ENCODE measurements around the gene PPP1R15B. TPM values are rescaled to one million over a fixed set of nuclear protein-coding genes. Genes with fewer than 3 reads are reported as not detected.
A peak's percentile ranks its signal among the peaks of the same experiment; 100 is the strongest.

The PPP1R15B gene
- total RNA-seq: 10 to 100 TPM; 55.9 to 57.6 TPM

DNA sequence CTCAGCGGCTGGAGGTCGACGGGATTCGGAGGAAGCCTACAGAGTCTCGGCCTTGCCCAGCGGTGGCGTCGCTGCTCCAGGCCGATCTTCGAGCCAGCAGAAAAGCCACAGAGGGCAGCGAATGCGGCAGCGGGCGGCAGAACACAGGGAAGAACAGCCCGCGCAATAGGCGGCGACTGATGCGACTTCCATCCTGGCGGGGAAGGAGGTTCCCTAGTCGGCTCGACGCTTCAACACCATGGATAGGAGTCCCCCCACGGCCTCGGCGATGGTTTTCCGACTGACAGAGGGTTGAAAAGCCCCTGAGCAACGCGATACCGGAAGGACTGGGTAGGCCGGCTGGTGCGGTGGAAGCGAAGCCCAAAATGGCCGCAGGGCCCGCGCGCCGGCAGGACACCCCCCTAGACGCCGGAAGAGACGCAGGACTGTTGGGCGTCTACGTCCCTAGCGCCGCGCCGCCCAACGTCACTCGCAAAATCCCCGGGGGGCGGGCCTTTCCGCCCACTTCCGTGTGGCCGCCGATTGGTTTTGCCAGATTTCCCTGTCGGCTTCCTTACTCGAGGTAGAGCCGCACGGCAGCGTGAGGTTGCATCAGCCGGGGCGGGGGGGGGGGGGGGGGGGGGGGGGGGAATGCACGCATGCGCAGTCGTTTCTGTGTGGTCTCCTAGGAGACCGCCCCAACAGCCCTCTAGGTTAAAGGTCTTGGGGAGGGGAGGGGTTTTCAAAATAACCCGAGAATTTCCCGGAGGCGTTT, at the start of gene PPP1R15B:
Gene PPP1R15B, minus strand, starts transcription at position 367 of the 754 bp plus-strand sequence. CDS start 406 bp downstream, outside the sequence.
- POLR2A ChIA-PET: interaction anchor here (1.3 kb wide), 1 partner anchor 82 kb away, joined by 6 read pairs; the partner anchor contains the start of gene PIK3C2B
- Mint-ChIP-seq H3K27me3 (no peaks in the 10 kb centered on the region), H3K4me3 (peak within 1 kb of the TSS; percentile 98), H3K27ac (peak within 1 kb of the TSS; percentile 100), H3K9me3 (ENCODE audit: low read depth) (no peaks in the 10 kb centered on the region), H3K36me3 (ENCODE audit: low read depth) (peaks cover 50% of the 10 kb centered on the region), H3K4me1 (peaks cover 10% of the 10 kb centered on the region)
- peak; percentile 98 for DNase-seq
- peak; percentile 92 for ATAC-seq
- CTCF ChIA-PET: interaction anchor here (1.3 to 5.7 kb wide), 4 partner anchors 14 to 95 kb away, joined by 5 to 75 read pairs (median 6); no protein-coding TSS in a partner anchor
- intact Hi-C loops (cut with DNase I, micrococcal nuclease): loop anchor here (1.0 to 10.0 kb wide), 13 partner anchors 83 to 1484 kb away; partner anchors contain the start of genes PIK3C2B (in 2 of the 2), SNRPE (in 2 of the 2), KLHL12 (in 1 of the 2) and MDM4 (in 1 of the 2)

DNA sequence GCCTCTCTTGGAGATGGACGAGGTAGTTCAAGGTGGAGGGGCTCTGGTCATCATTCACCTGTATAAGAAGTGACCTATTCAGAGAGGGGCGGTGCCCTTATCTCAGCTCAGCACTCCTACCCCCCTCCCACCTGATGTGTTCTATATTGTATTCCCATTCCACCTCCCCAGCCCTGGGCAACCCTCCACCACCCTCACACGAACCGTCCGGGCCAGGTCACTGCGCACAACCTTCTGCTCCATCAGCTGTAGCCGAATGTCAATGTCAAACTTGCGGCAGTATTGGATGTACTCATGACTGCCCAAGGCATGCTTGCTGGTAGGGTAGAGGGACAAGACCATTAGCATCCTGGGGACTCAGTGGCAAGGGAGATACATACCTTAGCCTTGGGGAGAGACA, 48.7 kb upstream of the PPP1R15B start:
- ATAC-seq: no peak
- Mint-ChIP-seq H3K36me3 (ENCODE audit: low read depth) (peaks cover 40% of the 10 kb centered on the region), H3K9me3 (ENCODE audit: low read depth) (no peaks in the 10 kb centered on the region), H3K4me3 (no peak overlapping the region), H3K27ac (no peak overlapping the region), H3K27me3 (no peaks in the 10 kb centered on the region), H3K4me1 (peaks cover 53% of the 10 kb centered on the region)
- no peak for DNase-seq
- intact Hi-C loops (cut with DNase I, micrococcal nuclease): no loop called here
- ChIA-PET CTCF (interaction anchor here (0.9 kb wide), 1 partner anchor 250 kb away, joined by 3 read pairs; no protein-coding TSS in a partner anchor), POLR2A (no interaction called here)

- POLR2A ChIA-PET: interaction anchor here (0.6 kb wide), 1 partner anchor 734 kb away, joined by 7 read pairs; no protein-coding TSS in a partner anchor
- Mint-ChIP-seq H3K27me3 (no peaks in the 10 kb centered on the region), H3K4me1 (peaks cover 46% of the 10 kb centered on the region), H3K9me3 (ENCODE audit: low read depth) (no peaks in the 10 kb centered on the region), H3K4me3 (no peak overlapping the region), H3K27ac (no peak overlapping the region), H3K36me3 (ENCODE audit: low read depth) (peaks cover 43% of the 10 kb centered on the region)
- intact Hi-C loops (cut with DNase I, micrococcal nuclease): no loop called here
- CTCF ChIA-PET: interaction anchor here (1.1 to 4.2 kb wide), 2 partner anchors 13 to 23 kb away, joined by 3 to 34 read pairs; no protein-coding TSS in a partner anchor
- ATAC-seq: no peak
- DNase-seq: no peak
Measured at GRCh38 chr1:204459706-204460105, 48.1 kb upstream of the PPP1R15B start.

DNA sequence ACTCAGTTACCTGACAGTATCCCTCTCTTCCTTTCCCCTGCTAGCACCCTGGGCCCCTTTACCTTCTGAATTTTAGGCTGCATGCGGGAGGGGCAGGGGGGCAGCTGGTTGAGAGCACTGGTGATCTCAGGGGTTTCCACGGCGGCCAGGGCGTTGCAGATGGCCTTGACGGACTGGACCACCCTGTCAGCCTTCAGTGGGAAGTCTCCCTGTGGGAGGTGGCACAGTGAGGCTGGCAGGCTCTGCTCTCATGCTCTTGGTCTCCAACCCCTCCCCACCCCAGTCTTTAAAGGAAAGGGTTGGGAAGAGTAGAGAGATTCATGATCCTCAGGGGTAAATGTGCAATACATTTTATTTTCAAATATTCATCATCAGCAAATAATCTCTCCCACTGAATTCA, 46.0 kb upstream of the PPP1R15B start:
- Mint-ChIP-seq H3K36me3 (ENCODE audit: low read depth) (peaks cover 41% of the 10 kb centered on the region), H3K27ac (no peak overlapping the region), H3K9me3 (ENCODE audit: low read depth) (no peaks in the 10 kb centered on the region), H3K4me3 (no peak overlapping the region), H3K27me3 (no peaks in the 10 kb centered on the region), H3K4me1 (peaks cover 37% of the 10 kb centered on the region)
- CTCF ChIA-PET: interaction anchor here (2.2 to 4.2 kb wide), 2 partner anchors 11 to 45 kb away, joined by 9 to 34 read pairs; no protein-coding TSS in a partner anchor
- intact Hi-C loops (cut with DNase I, micrococcal nuclease): no loop called here
- no peak for DNase-seq
- ATAC-seq: no peak
- POLR2A ChIA-PET: no interaction called here

DNA sequence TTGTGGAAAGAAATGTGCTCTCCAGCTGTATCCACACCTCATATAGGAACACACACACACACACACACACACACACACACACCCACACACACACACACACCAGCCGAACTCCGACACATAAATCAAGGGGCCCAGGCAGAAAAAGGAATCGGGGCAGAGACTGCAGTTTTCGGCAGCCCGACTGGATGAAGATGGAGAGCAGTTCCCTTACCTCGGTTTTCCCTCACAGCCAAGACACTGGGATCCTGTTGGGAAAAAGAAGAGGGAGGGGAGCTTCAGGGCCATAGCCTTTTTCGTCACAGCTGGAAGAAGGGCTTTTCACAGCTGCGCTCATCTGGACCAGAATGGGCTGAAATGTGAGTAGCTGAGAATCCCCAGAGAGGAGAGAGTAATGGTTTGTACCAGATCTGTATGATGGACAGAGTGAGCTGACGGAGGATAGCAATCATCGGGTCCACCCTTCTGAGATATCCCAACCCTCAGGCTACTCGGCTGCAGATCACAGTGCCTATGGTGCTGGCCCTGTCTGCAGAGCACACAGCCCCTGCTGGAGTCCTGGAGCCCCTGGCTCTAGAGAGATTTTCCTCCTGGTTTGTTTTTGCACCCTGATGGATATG, 45.3 kb upstream of the PPP1R15B start:
- ChIA-PET CTCF (interaction anchor here (0.6 to 4.2 kb wide), 4 partner anchors 10 to 293 kb away, joined by 3 to 34 read pairs (median 6); no protein-coding TSS in a partner anchor), POLR2A (no interaction called here)
- Mint-ChIP-seq H3K9me3 (ENCODE audit: low read depth) (no peaks in the 10 kb centered on the region), H3K27me3 (no peaks in the 10 kb centered on the region), H3K36me3 (ENCODE audit: low read depth) (peaks cover 42% of the 10 kb centered on the region), H3K4me1 (peaks cover 35% of the 10 kb centered on the region), H3K4me3 (no peak overlapping the region), H3K27ac (no peak overlapping the region)
- ATAC-seq: no peak
- no peak for DNase-seq
- intact Hi-C loops (cut with DNase I, micrococcal nuclease): no loop called here

GRCh38 chr1:204455831-204456145, 44.2 kb upstream of the PPP1R15B start:
- Mint-ChIP-seq H3K4me3 (no peak overlapping the region), H3K27me3 (no peaks in the 10 kb centered on the region), H3K27ac (no peak overlapping the region), H3K4me1 (peaks cover 31% of the 10 kb centered on the region), H3K9me3 (ENCODE audit: low read depth) (no peaks in the 10 kb centered on the region), H3K36me3 (ENCODE audit: low read depth) (peaks cover 36% of the 10 kb centered on the region)
- CTCF ChIA-PET: interaction anchor here (0.7 to 4.2 kb wide), 4 partner anchors 9 to 48 kb away, joined by 3 to 34 read pairs (median 3); no protein-coding TSS in a partner anchor
- intact Hi-C loops (cut with DNase I, micrococcal nuclease): no loop called here
- DNase-seq: no peak
- ATAC-seq: no peak
- POLR2A ChIA-PET: no interaction called here

GRCh38 chr1:204455063-204455830, 43.6 kb upstream of the PPP1R15B start:
- ATAC-seq (no peak), DNase-seq (no peak)
- H3K4me1 Mint-ChIP-seq: peaks cover 29% of the 10 kb centered on the region
- intact Hi-C loops (cut with DNase I, micrococcal nuclease): no loop called here
- H3K4me3 Mint-ChIP-seq: no peak overlapping the region
- H3K27ac Mint-ChIP-seq: peak overlapping the region; percentile 55
- POLR2A ChIA-PET: no interaction called here
- peaks cover 31% of the 10 kb centered on the region for H3K36me3 Mint-ChIP-seq (ENCODE audit: low read depth)
- CTCF ChIA-PET: interaction anchor here (0.7 to 31.0 kb wide), 5 partner anchors 8 to 48 kb away, joined by 3 to 910 read pairs (median 3); partner anchors contain the start of gene PIK3C2B
- H3K27me3 Mint-ChIP-seq: no peaks in the 10 kb centered on the region
- H3K9me3 Mint-ChIP-seq (ENCODE audit: low read depth): no peaks in the 10 kb centered on the region

DNA sequence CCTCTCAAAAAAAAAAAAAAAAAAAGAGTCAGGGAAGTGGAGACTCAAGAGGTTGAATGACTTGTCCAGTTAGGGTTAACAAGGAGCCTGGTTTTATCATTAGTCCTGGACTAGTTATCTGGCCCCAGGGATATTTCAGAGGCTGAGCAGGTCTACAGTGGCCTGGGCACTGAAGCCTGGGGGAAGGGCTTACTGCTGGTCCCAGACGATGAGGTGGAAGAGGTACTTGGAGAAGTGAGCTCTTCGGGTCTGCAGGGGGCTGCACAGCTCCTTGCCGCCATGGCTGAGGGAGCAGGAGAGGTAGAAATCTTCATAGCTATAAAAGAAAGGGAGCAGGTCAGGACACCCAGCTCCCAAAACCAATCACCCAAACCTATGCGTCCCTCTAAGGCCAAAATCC, 42.9 kb upstream of the PPP1R15B start:
- ChIA-PET POLR2A (interaction anchor here (0.6 kb wide), 1 partner anchor 131 kb away, joined by 3 read pairs; no protein-coding TSS in a partner anchor), CTCF (interaction anchor here (31.0 kb wide), 1 partner anchor 45 kb away, joined by 910 read pairs; the partner anchor contains the start of gene PIK3C2B)
- no peaks in the 10 kb centered on the region for H3K9me3 Mint-ChIP-seq (ENCODE audit: low read depth)
- peaks cover 29% of the 10 kb centered on the region for H3K4me1 Mint-ChIP-seq
- intact Hi-C loops (cut with DNase I, micrococcal nuclease): no loop called here
- H3K36me3 Mint-ChIP-seq (ENCODE audit: low read depth): peaks cover 23% of the 10 kb centered on the region
- peak overlapping the region; percentile 51 for H3K27ac Mint-ChIP-seq
- ATAC-seq: no peak
- H3K4me3 Mint-ChIP-seq: no peak overlapping the region
- DNase-seq: no peak
- H3K27me3 Mint-ChIP-seq: no peaks in the 10 kb centered on the region

- ChIA-PET POLR2A (interaction anchor here (0.6 to 0.7 kb wide), 2 partner anchors 40 to 393 kb away, joined by 3 to 4 read pairs; no protein-coding TSS in a partner anchor), CTCF (interaction anchor here (0.7 to 31.0 kb wide), 4 partner anchors 9 to 55 kb away, joined by 3 to 910 read pairs (median 6); partner anchors contain the start of gene PIK3C2B)
- Mint-ChIP-seq H3K4me1 (peaks cover 37% of the 10 kb centered on the region), H3K9me3 (ENCODE audit: low read depth) (no peaks in the 10 kb centered on the region), H3K4me3 (peak overlapping the region; percentile 22), H3K27me3 (no peaks in the 10 kb centered on the region), H3K27ac (peak overlapping the region; percentile 95), H3K36me3 (ENCODE audit: low read depth) (peaks cover 22% of the 10 kb centered on the region)
- peak; percentile 86 for DNase-seq
- ATAC-seq: peak; percentile 96
- intact Hi-C loops (cut with DNase I, micrococcal nuclease): loop anchor here in 1 of 2 experiments (1.0 kb wide), 2 partner anchors 11 to 41 kb away; partner anchors contain the start of gene PIK3C2B
Measured at GRCh38 chr1:204453141-204453772, 41.6 kb upstream of the PPP1R15B start.

- ATAC-seq: no peak
- peak overlapping the region; percentile 53 for H3K27ac Mint-ChIP-seq
- H3K9me3 Mint-ChIP-seq (ENCODE audit: low read depth): no peaks in the 10 kb centered on the region
- intact Hi-C loops (cut with DNase I, micrococcal nuclease): no loop called here
- no peaks in the 10 kb centered on the region for H3K27me3 Mint-ChIP-seq
- H3K4me1 Mint-ChIP-seq: peaks cover 41% of the 10 kb centered on the region
- CTCF ChIA-PET: interaction anchor here (0.6 to 31.0 kb wide), 5 partner anchors 14 to 48 kb away, joined by 3 to 910 read pairs (median 6); partner anchors contain the start of gene PIK3C2B
- no peak for DNase-seq
- H3K36me3 Mint-ChIP-seq (ENCODE audit: low read depth): peaks cover 25% of the 10 kb centered on the region
- POLR2A ChIA-PET: no interaction called here
- H3K4me3 Mint-ChIP-seq: no peak overlapping the region
Measured at GRCh38 chr1:204451352-204452124, 39.9 kb upstream of the PPP1R15B start.
